Thymus (tissue), 11 donors: ENCODE data around the gene BICD1. TPM values are rescaled to one million over a fixed set of nuclear protein-coding genes. Genes with fewer than 3 reads are reported as not detected.
A peak's percentile ranks its signal among the peaks of the same experiment; 100 is the strongest.

Experiments
- DNase-seq, 9 donors: peaks; one replicate each; pipeline ENCODE4 v3.0.0-alpha.2; 2013; ENCODE audit warnings: low spot score in 9 of 9, low read depth in 6 of 9, missing footprints in 1 of 9
- H3K27ac ChIP-seq, 2 donors: one replicate each; pipeline ENCODE4 v1.5.1; 2013; ENCODE audit warnings: control low read depth in 1 of 2, low read depth in 1 of 2, low read length in 1 of 2, mild to moderate bottlenecking in 1 of 2, moderate library complexity in 1 of 2
- H3K27me3 ChIP-seq, 2 donors: one replicate each; pipeline ENCODE4 v1.5.1; 2013; ENCODE audit warnings: low read length in 1 of 2; ENCODE audit not compliant: control insufficient read depth in 2 of 2, insufficient read depth in 1 of 2
- H3K36me3 ChIP-seq, 2 donors: one replicate each; pipeline ENCODE4 v1.5.1; 2013; ENCODE audit warnings: low read length in 1 of 2, mild to moderate bottlenecking in 1 of 2, moderate library complexity in 1 of 2; ENCODE audit not compliant: control insufficient read depth in 2 of 2, insufficient read depth in 2 of 2
- H3K4me1 ChIP-seq, 2 donors: one replicate each; pipeline ENCODE4 v1.5.1; 2013; ENCODE audit warnings: low read length in 2 of 2; ENCODE audit not compliant: control insufficient read depth in 2 of 2, insufficient read depth in 2 of 2
- H3K4me3 ChIP-seq, 2 donors: one replicate each; pipeline ENCODE4 v1.5.1; 2013; ENCODE audit warnings: low read length in 2 of 2, control low read depth in 1 of 2, mild to moderate bottlenecking in 1 of 2
- H3K9me3 ChIP-seq, 2 donors: one replicate each; pipeline ENCODE4 v1.5.1; 2013; ENCODE audit warnings: low read length in 1 of 2, mild to moderate bottlenecking in 1 of 2; ENCODE audit not compliant: control insufficient read depth in 2 of 2, insufficient read depth in 1 of 2
- WGBS: extraction: QIAGEN DNeasy Blood & Tissue Kit; methylation state at CpG from one replicate; pipeline ENCODE4 v1.1.7; 2013; 5-methylcytosine and 5-hydroxymethylcytosine counted together
- polyA plus RNA-seq: library from polyadenylated mRNA; stranded (reverse); fragments of 200-250 nt; gene quantifications from one replicate; pipeline ENCODE4 v1.2.3, GENCODE V29; 2013
- total RNA-seq: library from RNA; stranded (reverse); fragments of 120-200 nt; gene quantifications from one replicate; pipeline ENCODE4 v1.2.4, GENCODE V29; 2013
- donor health status: healthy.

Gene BICD1
- total and polyA plus RNA-seq, 2 donors, result 5.5 to 12.1 TPM

- no peak for DNase-seq
- Histone ChIP-seq H3K36me3 (no peaks in the 10 kb centered on the region), H3K27ac (no peak overlapping the region), H3K27me3 (no peaks in the 10 kb centered on the region), H3K4me1 (no peaks in the 10 kb centered on the region), H3K4me3 (no peak overlapping the region), H3K9me3 (no peaks in the 10 kb centered on the region)
- WGBS, result 91% methylated on average over 1 of the region's 1 CpG
These were observed 18.0 kb downstream of the BICD1 start for GRCh38 chr12:32124637-32125036.

- no peak overlapping the region for H3K4me3 ChIP-seq
- 97% methylated on average over 7 of the region's 7 CpGs for WGBS
- no peaks in the 10 kb centered on the region for H3K9me3 ChIP-seq
- H3K27ac ChIP-seq, result no peak overlapping the region
- no peaks in the 10 kb centered on the region for H3K27me3 ChIP-seq
- no peak for DNase-seq
- H3K4me1 ChIP-seq, result no peaks in the 10 kb centered on the region
- H3K36me3 ChIP-seq, result no peaks in the 10 kb centered on the region
These were observed 18.9 kb downstream of the BICD1 start for GRCh38 chr12:32125455-32126084.

- Histone ChIP-seq H3K27me3 (no peaks in the 10 kb centered on the region), H3K4me1 (no peaks in the 10 kb centered on the region), H3K36me3 (no peaks in the 10 kb centered on the region), H3K27ac (no peak overlapping the region), H3K4me3 (no peak overlapping the region), H3K9me3 (no peaks in the 10 kb centered on the region)
- WGBS, result 95% methylated on average over 2 of the region's 2 CpGs
- DNase-seq, result no peak
These were observed 20.1 kb downstream of the BICD1 start for GRCh38 chr12:32126720-32127119.

- no peaks in the 10 kb centered on the region for H3K36me3 ChIP-seq
- no peak for DNase-seq
- H3K27me3 ChIP-seq, result no peaks in the 10 kb centered on the region
These were observed 25.0 kb downstream of the BICD1 start for GRCh38 chr12:32131666-32132065.

GRCh38 chr12:32134101-32134888 lies 27.6 kb downstream of the BICD1 start:
- H3K36me3 ChIP-seq, result no peaks in the 10 kb centered on the region
- H3K4me3 ChIP-seq, result no peak overlapping the region
- DNase-seq, result peak in 2 of 9 donors; percentile 8 to 18
- WGBS, result 29% methylated on average over 8 of the region's 8 CpGs
- H3K27me3 ChIP-seq, result no peaks in the 10 kb centered on the region
- no peak overlapping the region for H3K27ac ChIP-seq
- peaks cover 4 to 9% of the 10 kb centered on the region in 2 donors for H3K4me1 ChIP-seq
- no peaks in the 10 kb centered on the region for H3K9me3 ChIP-seq

More at GRCh38 chr12:32131666-32132065, 25.0 kb downstream of the BICD1 start:
- H3K4me3 ChIP-seq, result no peak overlapping the region
- peaks cover 4 to 5% of the 10 kb centered on the region in 2 donors for H3K4me1 ChIP-seq
- no peaks in the 10 kb centered on the region for H3K9me3 ChIP-seq
- no peak overlapping the region for H3K27ac ChIP-seq
- WGBS, result 97% methylated on average over 5 of the region's 5 CpGs

- Histone ChIP-seq H3K9me3 (no peaks in the 10 kb centered on the region), H3K27ac (no peak overlapping the region), H3K4me1 (peaks cover 4 to 18% of the 10 kb centered on the region in 2 donors), H3K36me3 (no peaks in the 10 kb centered on the region), H3K27me3 (no peaks in the 10 kb centered on the region), H3K4me3 (no peak overlapping the region)
- no peak for DNase-seq
- WGBS, result over 99% methylated on average over 2 of the region's 2 CpGs
These were observed 29.3 kb downstream of the BICD1 start for GRCh38 chr12:32135967-32136366.

GRCh38 chr12:32136404-32136803 lies 29.8 kb downstream of the BICD1 start:
- no peak for DNase-seq
- no peak overlapping the region for H3K27ac ChIP-seq
- no peaks in the 10 kb centered on the region for H3K36me3 ChIP-seq
- no peaks in the 10 kb centered on the region for H3K27me3 ChIP-seq
- WGBS, result 75% methylated on average over 4 of the region's 4 CpGs
- peaks cover 4 to 18% of the 10 kb centered on the region in 2 donors for H3K4me1 ChIP-seq
- H3K4me3 ChIP-seq, result no peak overlapping the region
- H3K9me3 ChIP-seq, result no peaks in the 10 kb centered on the region

GRCh38 chr12:32139064-32139421 lies 32.4 kb downstream of the BICD1 start:
- peak in 8 of 9 donors; percentile 32 to 83 (median 52) for DNase-seq
- H3K36me3 ChIP-seq, result no peaks in the 10 kb centered on the region
- peak overlapping the region; percentile 45 to 49 for H3K4me3 ChIP-seq
- WGBS, result under 1% methylated on average over 2 of the region's 2 CpGs
- no peaks in the 10 kb centered on the region for H3K9me3 ChIP-seq
- no peaks in the 10 kb centered on the region for H3K27me3 ChIP-seq
- H3K27ac ChIP-seq, result peak overlapping the region in 1 of 2 donors; percentile 74
- peaks cover 4 to 18% of the 10 kb centered on the region in 2 donors for H3K4me1 ChIP-seq

- H3K27me3 ChIP-seq, result no peaks in the 10 kb centered on the region
- H3K36me3 ChIP-seq, result no peaks in the 10 kb centered on the region
- WGBS, result 96% methylated on average over 12 of the region's 12 CpGs
- no peak overlapping the region for H3K27ac ChIP-seq
- DNase-seq, result no peak
- peaks cover 0 to 12% of the 10 kb centered on the region in 2 donors for H3K4me1 ChIP-seq
- H3K9me3 ChIP-seq, result no peaks in the 10 kb centered on the region
- no peak overlapping the region for H3K4me3 ChIP-seq
These were observed 34.2 kb downstream of the BICD1 start for GRCh38 chr12:32140877-32141276.
